SK-N-SH treated with all-trans-retinoic acid at 6 μM for 48 hours (cell line): ENCODE results near the gene MEF2C.

ENCODE experiments used
- ATAC-seq: fragments of 200-7000 bp; cut with Tn5 transposase; 3 replicates; pipeline ENCODE4 v1.9.1; 2020; ENCODE audit warnings: mild to moderate bottlenecking, moderate library complexity
- BACH2 ChIP-seq: fragments of 250-450 bp; sonication (Bioruptor Pico); IDR thresholded peaks from 2 replicates; pipeline ENCODE4 v1.9.0; 2021; ENCODE audit warnings: mild to moderate bottlenecking, borderline replicate concordance
- CREB5 ChIP-seq: fragments of 250-450 bp; sonication (Bioruptor Pico); IDR thresholded peaks from 2 replicates; pipeline ENCODE4 v1.5.1; 2020; ENCODE audit warnings: low read depth, mild to moderate bottlenecking, moderate library complexity
- CSDC2 ChIP-seq: fragments of 250-450 bp; sonication (Bioruptor Pico); IDR thresholded peaks from 2 replicates; pipeline ENCODE4 v1.5.0; 2020; ENCODE audit warnings: mild to moderate bottlenecking, moderate library complexity
- CSRNP3 ChIP-seq: fragments of 250-450 bp; sonication (Bioruptor Pico); IDR thresholded peaks from 2 replicates; pipeline ENCODE4 v1.5.1; 2021; ENCODE audit warnings: mild to moderate bottlenecking, moderate library complexity
- ESRRG ChIP-seq: fragments of 250-450 bp; sonication (Bioruptor Pico); IDR thresholded peaks from 2 replicates; pipeline ENCODE4 v1.6.1; 2021; ENCODE audit warnings: mild to moderate bottlenecking
- ISL1 ChIP-seq: fragments of 250-450 bp; sonication (Bioruptor Pico); IDR thresholded peaks from 2 replicates; pipeline ENCODE4 v2.1.2; 2022; ENCODE audit warnings: mild to moderate bottlenecking, moderate library complexity
- OSR1 ChIP-seq: fragments of 250-450 bp; sonication (Bioruptor Pico); IDR thresholded peaks from 2 replicates; pipeline ENCODE4 v1.8.0; 2022; ENCODE audit warnings: moderate library complexity, mild to moderate bottlenecking, inconsistent platforms
- PATZ1 ChIP-seq: fragments of 250-450 bp; sonication (Bioruptor Pico); IDR thresholded peaks from 2 replicates; pipeline ENCODE4 v1.8.0; 2020; ENCODE audit warnings: mild to moderate bottlenecking, moderate library complexity, borderline replicate concordance
- POU6F1 ChIP-seq: fragments of 250-450 bp; sonication (Bioruptor Pico); IDR thresholded peaks from 2 replicates; pipeline ENCODE4 v1.8.0; 2021; ENCODE audit warnings: low read depth, mild to moderate bottlenecking, moderate library complexity, borderline replicate concordance
- PPARA ChIP-seq: fragments of 250-450 bp; sonication (Bioruptor Pico); IDR thresholded peaks from 2 replicates; pipeline ENCODE4 v1.5.0; 2020; ENCODE audit warnings: mild to moderate bottlenecking, borderline replicate concordance
- RARB ChIP-seq: fragments of 250-450 bp; sonication (Bioruptor Pico); IDR thresholded peaks from 2 replicates; pipeline ENCODE4 v1.8.0; 2021; ENCODE audit warnings: mild to moderate bottlenecking, moderate library complexity
- SNAI2 ChIP-seq: fragments of 250-450 bp; sonication (Bioruptor Pico); IDR thresholded peaks from 2 replicates; pipeline ENCODE4 v1.5.0; 2020; ENCODE audit warnings: mild to moderate bottlenecking, moderate library complexity
- TCF4 ChIP-seq: fragments of 250-450 bp; sonication (Bioruptor Pico); IDR thresholded peaks from 2 replicates; pipeline ENCODE4 v1.8.0; 2021; ENCODE audit warnings: mild to moderate bottlenecking, moderate library complexity, borderline replicate concordance
- TOX ChIP-seq: fragments of 250-450 bp; sonication (Bioruptor Pico); IDR thresholded peaks from 2 replicates; pipeline ENCODE4 v1.8.0; 2021; ENCODE audit warnings: mild to moderate bottlenecking, moderate library complexity, borderline replicate concordance
- TSHZ2 ChIP-seq: fragments of 250-450 bp; sonication (Bioruptor Pico); IDR thresholded peaks from 2 replicates; pipeline ENCODE4 v1.5.0; 2020; ENCODE audit warnings: mild to moderate bottlenecking, moderate library complexity
- ZC3H10 ChIP-seq: fragments of 250-450 bp; sonication (Bioruptor Pico); IDR thresholded peaks from 2 replicates; pipeline ENCODE4 v1.5.1; 2021; ENCODE audit warnings: mild to moderate bottlenecking, moderate library complexity
- ZFP3 ChIP-seq: fragments of 250-450 bp; sonication (Bioruptor Pico); IDR thresholded peaks from 2 replicates; pipeline ENCODE4 v1.5.0; 2020; ENCODE audit warnings: mild to moderate bottlenecking, moderate library complexity
- ZNF565 ChIP-seq: fragments of 450-650 bp; formaldehyde crosslinking; conservative IDR thresholded peaks from 2 replicates; pipeline ENCODE4 v1.5.0; 2020; ENCODE audit warnings: low read depth, mild to moderate bottlenecking, moderate library complexity
- ZNF70 ChIP-seq: fragments of 450-650 bp; formaldehyde crosslinking; IDR thresholded peaks from 2 replicates; pipeline ENCODE4 v1.5.0; 2020; ENCODE audit warnings: mild to moderate bottlenecking, moderate library complexity
- ZNF8 ChIP-seq: fragments of 450-650 bp; formaldehyde crosslinking; IDR thresholded peaks from 2 replicates; pipeline ENCODE4 v1.5.0; 2020; ENCODE audit warnings: mild to moderate bottlenecking, moderate library complexity

Gene MEF2C

GRCh38 chr5:88889189-88890069 lies 6.4 kb upstream of the MEF2C start:
- TF ChIP-seq CSDC2 (no peak), PATZ1 (CRISPR knock-in tag) (0 out of 2 replicates have a peak, but pooled peaks have one; percentile 19)
- peak; percentile 80 for ATAC-seq

- TF ChIP-seq RARB (no peak), ZNF8 (CRISPR knock-in tag) (no peak), PATZ1 (CRISPR knock-in tag) (no peak), BACH2 (CRISPR knock-in tag) (no peak), ZNF565 (CRISPR knock-in tag) (no peak), TSHZ2 (CRISPR knock-in tag) (no peak), POU6F1 (CRISPR knock-in tag) (no peak), ISL1 (CRISPR knock-in tag) (no peak), ZNF70 (CRISPR knock-in tag) (no peak)
- TF ChIP-seq, all 23 proteins: peak for 0
- ATAC-seq: no peak
Observed at GRCh38 chr5:88888848-88889188, 5.8 kb upstream of the MEF2C start.

GRCh38 chr5:88888291-88888690 lies 5.3 kb upstream of the MEF2C start:
- ATAC-seq: no peak
- TF ChIP-seq CSRNP3 (CRISPR knock-in tag): no peak
- TF ChIP-seq PPARA (CRISPR knock-in tag): no peak
- TF ChIP-seq CREB5: no peak
- TF ChIP-seq ISL1 (CRISPR knock-in tag): no peak
- TF ChIP-seq TSHZ2 (CRISPR knock-in tag): no peak
- no peak for TF ChIP-seq TCF4 (CRISPR knock-in tag)
- TF ChIP-seq PATZ1 (CRISPR knock-in tag): no peak
- no peak for TF ChIP-seq ZFP3 (CRISPR knock-in tag)
- TF ChIP-seq ZNF8 (CRISPR knock-in tag): no peak
- no peak for TF ChIP-seq SNAI2 (CRISPR knock-in tag)
- no peak for TF ChIP-seq ZC3H10 (CRISPR knock-in tag)
- no peak for TF ChIP-seq OSR1 (CRISPR knock-in tag)
- TF ChIP-seq CSDC2: no peak
- TF ChIP-seq TOX (CRISPR knock-in tag): no peak
- no peak for TF ChIP-seq ESRRG (CRISPR knock-in tag)
- TF ChIP-seq BACH2 (CRISPR knock-in tag): no peak
- no peak for TF ChIP-seq ZNF565 (CRISPR knock-in tag)
